Endodermal cell (in vitro differentiated cells): ENCODE results near the gene DQX1. TPM values are rescaled to one million over a fixed set of nuclear protein-coding genes. Genes with fewer than 3 reads are reported as not detected.

Experiments
- DNase-seq: peaks from one replicate; pipeline ENCODE4 v3.0.0-alpha.2; 2017
- H3K27ac ChIP-seq: 2 replicates; pipeline ENCODE4 v1.5.1; 2013; ENCODE audit warnings: mild to moderate bottlenecking, low read depth, low read length, moderate library complexity
- H3K27me3 ChIP-seq: 2 replicates; pipeline ENCODE4 v1.6.1; 2013; ENCODE audit warnings: mild to moderate bottlenecking, low read length, moderate library complexity; ENCODE audit not compliant: insufficient read depth, control insufficient read depth, poor library complexity, severe bottlenecking
- H3K36me3 ChIP-seq: 2 replicates; pipeline ENCODE4 v1.7.0; 2013; ENCODE audit warnings: mild to moderate bottlenecking, low read length, moderate library complexity; ENCODE audit not compliant: control insufficient read depth, insufficient read depth
- H3K4me1 ChIP-seq: one replicate; pipeline ENCODE4 v1.7.0; 2013; ENCODE audit warnings: low read length; ENCODE audit not compliant: control insufficient read depth, insufficient read depth
- H3K4me3 ChIP-seq: 2 replicates; pipeline ENCODE4 v1.5.1; 2013; ENCODE audit warnings: mild to moderate bottlenecking, low read length, moderate library complexity
- H3K9ac ChIP-seq: 2 replicates; pipeline ENCODE4 v1.6.1; 2013; ENCODE audit warnings: mild to moderate bottlenecking, low read length, moderate library complexity; ENCODE audit not compliant: poor library complexity, severe bottlenecking; ENCODE audit errors: extremely low read depth
- H3K9me3 ChIP-seq: 2 replicates; pipeline ENCODE4 v1.6.1; 2013; ENCODE audit warnings: mild to moderate bottlenecking, low read length, moderate library complexity; ENCODE audit not compliant: control insufficient read depth
- H3K27ac Mint-ChIP-seq: 2 replicates; pipeline ENCODE4 v1.8.0; 2020; ENCODE audit warnings: mixed read lengths
- H3K27me3 Mint-ChIP-seq: 2 replicates; pipeline ENCODE4 v1.8.0; 2021; ENCODE audit warnings: mild to moderate bottlenecking, mixed read lengths; ENCODE audit not compliant: insufficient read depth
- H3K36me3 Mint-ChIP-seq: 2 replicates; pipeline ENCODE4 v1.8.0; 2020; ENCODE audit warnings: low read depth, mixed read lengths
- H3K4me1 Mint-ChIP-seq: 2 replicates; pipeline ENCODE4 v1.8.0; 2020; ENCODE audit warnings: mixed read lengths
- H3K4me3 Mint-ChIP-seq: 2 replicates; pipeline ENCODE4 v1.8.0; 2020; ENCODE audit warnings: mild to moderate bottlenecking, moderate library complexity, mixed read lengths
- H3K9me3 Mint-ChIP-seq: 2 replicates; pipeline ENCODE4 v1.8.0; 2020; ENCODE audit warnings: mild to moderate bottlenecking, mixed read lengths
- CTCF ChIP-seq: fragments of 200-600 bp; sonication (generic); conservative IDR thresholded peaks from 2 replicates; pipeline ENCODE4 v1.5.0; 2021; ENCODE audit warnings: antibody characterized with exemption, mild to moderate bottlenecking
- WGBS, 2 experiments: methylation state at CpG; one replicate each; pipeline versions ENCODE4 v1.1.5 to v1.1.7; 2013; ENCODE audit warnings: missing lambda C conversion rate in 2 of 2, mixed read lengths in 1 of 2; ENCODE audit not compliant: insufficient coverage in 1 of 2, insufficient read length in 1 of 2; 5-methylcytosine and 5-hydroxymethylcytosine counted together
- total RNA-seq, 2 donors: library from RNA; stranded (reverse); fragmentation: NEBNext Ultra II Directional in 1 of 2; extraction: Animal tissue kit (Norgen Biotek cat#: 25700) in 1 of 2; gene quantifications; 2 replicates in 1 of 2; 3 replicates in 1 of 2; pipeline ENCODE4 v1.2.1, GENCODE V29; 2021

Gene DQX1
- total RNA-seq, 2 donors from 2014 or later, result 0.93 to 1.1 TPM

DNA sequence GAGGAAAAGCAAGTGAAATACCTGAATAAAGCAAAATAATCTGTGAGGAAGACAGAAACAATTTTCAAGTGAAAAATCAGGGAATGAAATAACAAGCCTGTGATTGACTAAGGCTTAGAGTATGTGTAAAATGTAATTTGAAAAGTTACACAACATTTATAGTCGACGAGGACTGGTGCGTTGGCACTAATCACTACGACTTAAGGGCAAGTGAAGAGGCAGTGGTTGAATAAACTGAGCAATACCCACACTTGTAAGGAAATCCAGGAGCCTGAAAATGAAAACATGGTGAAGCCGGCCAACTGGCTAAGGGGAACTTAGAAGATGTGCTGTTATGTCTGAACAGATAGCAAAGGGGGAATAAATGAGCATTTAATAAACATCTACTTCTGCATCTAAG is 41.9 kb upstream of the DQX1 start:
- Mint-ChIP-seq H3K4me1 (no peaks in the 10 kb centered on the region), H3K36me3 (no peaks in the 10 kb centered on the region), H3K27me3 (peaks cover 9% of the 10 kb centered on the region), H3K9me3 (no peaks in the 10 kb centered on the region), H3K4me3 (no peak overlapping the region), H3K27ac (no peak overlapping the region)
- H3K9ac ChIP-seq, result no peak overlapping the region
- no peak overlapping the region for H3K4me3 ChIP-seq
- no peak overlapping the region for H3K27ac ChIP-seq
- H3K36me3 ChIP-seq, result no peaks in the 10 kb centered on the region
- peaks cover 47% of the 10 kb centered on the region for H3K27me3 ChIP-seq
- DNase-seq, result no peak
- TF ChIP-seq CTCF, result no peak
- WGBS, 2 experiments, result 93 to 95% methylated on average over 4 to 5 of the region's 5 CpGs
- H3K9me3 ChIP-seq, result no peaks in the 10 kb centered on the region
- no peaks in the 10 kb centered on the region for H3K4me1 ChIP-seq

DNA sequence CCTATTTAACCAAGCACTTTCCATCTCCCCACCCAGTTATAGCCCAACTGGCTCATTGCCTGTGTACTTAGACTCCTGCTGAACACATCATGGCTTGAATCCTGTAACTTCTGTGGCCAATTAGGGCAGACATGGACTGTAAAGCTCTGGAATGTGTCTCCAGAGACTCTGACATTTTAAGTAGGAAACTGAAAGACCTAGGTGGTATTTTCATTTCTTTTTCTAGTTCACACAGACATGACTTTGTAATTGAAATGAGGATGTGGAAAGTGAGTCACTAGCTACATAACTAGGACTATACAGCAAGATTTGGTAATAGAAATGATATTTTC is 40.7 kb upstream of the DQX1 start:
- H3K36me3 Mint-ChIP-seq, result no peaks in the 10 kb centered on the region
- H3K4me3 Mint-ChIP-seq, result no peak overlapping the region
- no peak overlapping the region for H3K9ac ChIP-seq
- H3K27me3 ChIP-seq, result peaks cover 47% of the 10 kb centered on the region
- no peak overlapping the region for H3K4me3 ChIP-seq
- no peaks in the 10 kb centered on the region for H3K4me1 ChIP-seq
- no peak overlapping the region for H3K27ac ChIP-seq
- H3K4me1 Mint-ChIP-seq, result no peaks in the 10 kb centered on the region
- H3K36me3 ChIP-seq, result no peaks in the 10 kb centered on the region
- TF ChIP-seq CTCF, result no peak
- DNase-seq, result no peak
- no peak overlapping the region for H3K27ac Mint-ChIP-seq
- no peaks in the 10 kb centered on the region for H3K9me3 ChIP-seq
- peaks cover 16% of the 10 kb centered on the region for H3K27me3 Mint-ChIP-seq
- no peaks in the 10 kb centered on the region for H3K9me3 Mint-ChIP-seq

GRCh38 chr2:74566076-74566753 is 40.2 kb upstream of the DQX1 start:
- Histone ChIP-seq H3K9ac (no peak overlapping the region), H3K27me3 (peaks cover 45% of the 10 kb centered on the region), H3K36me3 (no peaks in the 10 kb centered on the region), H3K9me3 (no peaks in the 10 kb centered on the region), H3K4me1 (no peaks in the 10 kb centered on the region), H3K27ac (no peak overlapping the region), H3K4me3 (no peak overlapping the region)
- no peak overlapping the region for H3K27ac Mint-ChIP-seq
- H3K4me3 Mint-ChIP-seq, result no peak overlapping the region
- WGBS, 2 experiments, result 85 to 94% methylated on average over 4 to 7 of the region's 7 CpGs
- no peaks in the 10 kb centered on the region for H3K9me3 Mint-ChIP-seq
- TF ChIP-seq CTCF, result no peak
- no peaks in the 10 kb centered on the region for H3K36me3 Mint-ChIP-seq
- H3K27me3 Mint-ChIP-seq, result peaks cover 21% of the 10 kb centered on the region
- DNase-seq, result peak; percentile 20
- no peaks in the 10 kb centered on the region for H3K4me1 Mint-ChIP-seq
